Heart left ventricle (tissue), 13 donors: ENCODE measurements around the gene GIMAP6.

Source experiments
- POLR2A ChIP-seq, 2 donors: fragments of 450-650 bp; IDR thresholded peaks; one replicate each; pipeline ENCODE4 v1.6.1; 2017; ENCODE audit warnings: antibody characterized with exemption in 2 of 2, mild to moderate bottlenecking in 2 of 2, moderate library complexity in 2 of 2
- TF ChIP-seq, protein P1 (sequence below), 12 donors: fragments of 200-600 bp; sonication (generic) in 4 of 12; IDR thresholded peaks; one replicate each; pipeline versions ENCODE4 v1.5.0 to v1.8.0; 2018 to 2022; ENCODE audit warnings: antibody characterized with exemption in 12 of 12, mild to moderate bottlenecking in 5 of 12
- donor health status: ischemic (EF 13 %, LVEDD 7.1; RV severe dilation, severe dysfunction).
- donor health status: DM: no; HTN: yes; CAD: no.
- donor health status: DM: no; HTN: no; CAD: no.
- donor health status: ischemic (EF 25% LVEDD 6.9; RV normal size, moderate dysfunction).
- donor health status: ischemic (EF 25% LVEDD 5.7; RV mildly dilated, moderate dysfunction).
- donor health status: ischemic (EF 35%, LVEDD 5.7; RV mildly dilated, moderate dysfunction).
- donor health status: nonischemic (EF 11% LVEDD 7.7; RV severe dilation, severe dysfunction).
- donor health status: DM: yes; HTN: yes; CAD: no.
- donor health status: PGD.
- donor health status: ischemic (EF 29% LVEDD 5.4; RV normal size, mild dysfunction).
- donor health status: nonischemic (EF 23%, LVEDD 6.1; RV moderate dilation, normal function).

DNA sequence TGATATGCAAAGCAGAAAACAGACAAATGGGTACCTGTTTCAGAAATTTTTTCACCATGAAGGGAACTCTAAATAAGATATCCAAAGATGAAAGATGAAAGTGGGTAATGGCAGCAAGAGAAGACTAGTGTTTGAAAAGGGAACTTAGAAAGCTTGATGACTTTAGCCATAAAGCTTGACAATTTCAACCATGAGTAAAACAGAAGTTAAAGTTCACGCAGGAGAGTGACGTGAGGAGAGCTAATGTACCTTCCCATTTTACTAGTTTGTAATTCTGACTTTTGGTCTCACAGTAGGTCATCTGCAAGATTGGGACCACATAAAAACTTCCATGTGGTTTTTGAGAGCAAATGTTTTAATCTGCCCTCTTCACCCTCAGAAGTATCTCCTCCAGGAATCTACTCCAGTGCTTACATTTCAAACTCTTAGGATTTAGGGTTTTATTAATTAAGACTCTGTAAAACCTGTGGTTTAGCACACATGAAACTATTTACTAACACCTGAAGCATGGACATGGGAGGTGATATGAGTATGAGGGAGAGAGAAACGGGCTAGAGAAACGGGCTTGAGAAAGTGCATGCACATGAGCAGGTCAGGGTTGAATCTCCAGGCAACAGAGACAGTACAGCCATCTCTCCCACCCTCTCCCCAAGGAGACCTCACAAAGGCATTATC lies 28.9 kb upstream of the GIMAP6 start:
- TF ChIP-seq, protein P1, sequence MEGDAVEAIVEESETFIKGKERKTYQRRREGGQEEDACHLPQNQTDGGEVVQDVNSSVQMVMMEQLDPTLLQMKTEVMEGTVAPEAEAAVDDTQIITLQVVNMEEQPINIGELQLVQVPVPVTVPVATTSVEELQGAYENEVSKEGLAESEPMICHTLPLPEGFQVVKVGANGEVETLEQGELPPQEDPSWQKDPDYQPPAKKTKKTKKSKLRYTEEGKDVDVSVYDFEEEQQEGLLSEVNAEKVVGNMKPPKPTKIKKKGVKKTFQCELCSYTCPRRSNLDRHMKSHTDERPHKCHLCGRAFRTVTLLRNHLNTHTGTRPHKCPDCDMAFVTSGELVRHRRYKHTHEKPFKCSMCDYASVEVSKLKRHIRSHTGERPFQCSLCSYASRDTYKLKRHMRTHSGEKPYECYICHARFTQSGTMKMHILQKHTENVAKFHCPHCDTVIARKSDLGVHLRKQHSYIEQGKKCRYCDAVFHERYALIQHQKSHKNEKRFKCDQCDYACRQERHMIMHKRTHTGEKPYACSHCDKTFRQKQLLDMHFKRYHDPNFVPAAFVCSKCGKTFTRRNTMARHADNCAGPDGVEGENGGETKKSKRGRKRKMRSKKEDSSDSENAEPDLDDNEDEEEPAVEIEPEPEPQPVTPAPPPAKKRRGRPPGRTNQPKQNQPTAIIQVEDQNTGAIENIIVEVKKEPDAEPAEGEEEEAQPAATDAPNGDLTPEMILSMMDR (IDR thresholded peaks at IDR 0.05), result no peak
- no peak for TF ChIP-seq POLR2A (IDR thresholded peaks at IDR 0.05)
